Ishikawa (cell line): ENCODE measurements around the gene DIP2C.

Experiments
- CEBPB ChIP-seq: IDR thresholded peaks from 2 replicates; pipeline ENCODE4 v1.6.1; 2012
- CREB1 ChIP-seq: IDR thresholded peaks from 2 replicates; pipeline ENCODE4 v1.6.1; 2012; ENCODE audit warnings: low read depth
- EP300 ChIP-seq: IDR thresholded peaks from 2 replicates; pipeline ENCODE4 v1.6.1; 2012; ENCODE audit warnings: borderline replicate concordance
- MAX ChIP-seq: IDR thresholded peaks from 2 replicates; pipeline ENCODE4 v1.6.1; 2012
- RAD21 ChIP-seq: IDR thresholded peaks from 2 replicates; pipeline ENCODE4 v1.6.1; 2012; ENCODE audit warnings: low read depth
- REST ChIP-seq: IDR thresholded peaks from 2 replicates; pipeline ENCODE4 v1.6.1; 2012; ENCODE audit warnings: low read depth, mild to moderate bottlenecking
- TAF1 ChIP-seq: IDR thresholded peaks from 2 replicates; pipeline ENCODE4 v1.6.1; 2012; ENCODE audit warnings: low read depth, mild to moderate bottlenecking
- TCF12 ChIP-seq: IDR thresholded peaks from 2 replicates; pipeline ENCODE4 v1.6.1; 2012; ENCODE audit warnings: low read depth
- YY1 ChIP-seq: IDR thresholded peaks from 2 replicates; pipeline ENCODE4 v1.6.1; 2012; ENCODE audit warnings: low read depth

GRCh38 chr10:623477-624311 lies 65.8 kb downstream of the DIP2C start:
- TF ChIP-seq TCF12 (no peak), REST (no peak), TAF1 (no peak; the same call in 1 of the 2 replicates), CEBPB (no peak), EP300 (no peak), MAX (no peak), CREB1 (no peak), YY1 (no peak), RAD21 (no peak)
